Left hindlimb (tissue), 1 donor: ENCODE data around the gene GIMAP8.
"Not testable (repeated sequence)": the region's sequence is repeated elsewhere in the genome, so short reads cannot be mapped to it uniquely, and the experiment has no call there.

ENCODE experiments used
- DNase-seq: peaks from one replicate; pipeline ENCODE4 v3.0.0-alpha.2; 2018

The GIMAP8 gene

DNA sequence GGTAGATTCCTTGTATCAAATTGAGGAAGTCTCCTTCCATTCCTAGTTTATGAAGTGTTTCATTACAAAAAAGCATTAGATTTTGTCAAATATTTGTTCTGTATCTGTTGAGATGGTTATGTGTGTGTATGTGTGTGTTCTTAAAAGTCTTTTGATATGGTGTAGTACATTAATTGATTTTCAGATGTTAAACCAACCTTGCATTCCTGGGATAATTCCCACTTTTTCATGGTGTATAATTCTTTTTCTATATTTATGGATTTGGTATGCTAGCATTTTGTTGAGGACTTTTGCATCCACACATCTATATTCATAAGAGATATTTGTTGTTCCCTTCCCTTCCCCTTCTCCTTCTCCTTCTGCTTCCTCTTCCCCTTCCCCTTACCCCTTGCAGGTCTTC, 8.9 kb upstream of the GIMAP8 start:
- no peak for DNase-seq

DNA sequence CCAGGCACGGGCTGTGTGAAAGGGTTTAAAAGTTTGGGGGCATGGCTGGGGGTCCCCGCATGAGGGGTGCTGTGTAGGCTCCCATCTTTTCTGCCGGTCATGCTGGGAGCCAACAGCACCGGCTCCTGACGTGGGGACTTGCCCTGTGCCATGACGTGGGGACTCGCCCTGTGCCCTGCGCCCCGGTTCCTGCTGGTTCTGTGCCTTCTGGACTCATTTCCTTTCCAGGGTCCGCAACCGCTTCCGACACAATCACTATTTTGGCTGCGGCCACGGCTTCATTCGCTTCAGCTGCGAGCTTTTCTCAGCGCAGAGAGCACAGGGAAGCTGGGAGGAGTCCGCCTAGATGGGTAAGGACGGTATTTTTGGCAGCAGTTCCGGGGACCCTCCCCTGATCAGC, 7.6 kb upstream of the GIMAP8 start:
- no peak for DNase-seq

DNA sequence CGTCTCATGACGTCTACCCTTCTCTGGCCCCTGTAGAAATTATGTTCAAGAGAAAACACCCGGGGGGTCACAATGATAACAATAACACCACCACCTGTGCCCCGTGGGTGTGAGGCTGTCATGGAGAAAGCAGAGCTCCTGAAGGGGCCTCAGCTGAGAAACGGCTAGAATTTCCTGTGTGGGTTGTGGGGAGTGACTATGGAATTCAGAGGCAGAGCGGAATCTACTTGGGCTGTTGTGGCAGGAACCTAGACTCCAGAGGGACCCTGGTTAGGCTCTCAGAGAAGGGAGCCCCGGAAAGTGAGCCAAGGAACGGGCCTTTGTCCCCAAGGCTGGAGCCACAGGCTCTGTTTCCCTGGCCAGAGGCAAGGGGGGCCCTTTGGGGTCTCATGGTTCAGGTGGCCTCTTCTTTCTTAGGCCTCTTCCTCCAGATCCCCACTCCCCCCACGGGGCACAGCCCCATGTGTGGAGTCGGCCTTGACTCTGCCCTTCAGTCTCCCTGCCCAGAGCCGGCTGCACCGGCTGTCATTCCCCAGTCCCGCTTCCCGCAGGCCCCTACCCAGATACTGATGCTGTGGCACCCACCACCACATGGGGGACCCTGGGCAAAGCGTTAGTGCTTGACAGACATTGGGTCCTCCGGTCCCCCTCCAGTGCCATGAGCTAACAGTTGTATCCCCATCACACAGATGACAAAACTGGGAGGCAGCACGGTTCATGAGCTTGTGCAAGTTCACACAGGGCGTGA, 6.5 kb upstream of the GIMAP8 start:
- no peak for DNase-seq

DNA sequence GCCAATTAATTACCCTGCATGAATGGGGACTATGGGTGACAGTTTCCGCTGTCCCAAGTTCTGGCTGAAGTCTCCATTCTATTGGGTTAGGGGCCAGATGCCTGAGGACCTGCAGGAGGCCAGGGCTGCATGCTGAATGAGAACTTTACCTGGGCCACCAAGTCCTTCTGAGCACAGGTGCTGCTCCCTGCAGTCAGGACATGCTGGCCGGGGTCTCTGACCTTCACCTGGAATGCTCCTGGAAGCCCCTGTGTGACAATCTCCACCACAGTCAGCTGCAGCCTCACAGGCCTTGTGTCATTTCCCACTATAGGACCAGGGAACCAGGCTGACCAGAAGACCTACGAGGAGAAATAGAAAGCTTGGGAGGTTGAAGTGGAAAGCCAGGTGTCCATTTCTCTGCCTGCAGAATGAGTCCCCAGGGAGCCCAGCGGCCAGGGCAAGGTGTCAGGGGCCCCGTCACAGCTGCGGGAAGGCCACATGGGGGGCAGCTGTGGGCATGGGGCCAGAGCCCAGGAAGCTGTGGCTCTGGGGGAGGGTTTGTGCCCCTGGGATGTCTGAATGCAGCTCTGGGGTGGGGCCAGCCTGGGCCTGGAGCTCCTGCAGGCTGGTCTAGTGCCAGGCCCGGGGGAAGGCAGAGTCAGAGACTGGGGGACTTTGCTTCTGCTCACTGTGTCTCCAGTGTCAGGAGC, 5.6 kb upstream of the GIMAP8 start:
- no peak for DNase-seq

DNA sequence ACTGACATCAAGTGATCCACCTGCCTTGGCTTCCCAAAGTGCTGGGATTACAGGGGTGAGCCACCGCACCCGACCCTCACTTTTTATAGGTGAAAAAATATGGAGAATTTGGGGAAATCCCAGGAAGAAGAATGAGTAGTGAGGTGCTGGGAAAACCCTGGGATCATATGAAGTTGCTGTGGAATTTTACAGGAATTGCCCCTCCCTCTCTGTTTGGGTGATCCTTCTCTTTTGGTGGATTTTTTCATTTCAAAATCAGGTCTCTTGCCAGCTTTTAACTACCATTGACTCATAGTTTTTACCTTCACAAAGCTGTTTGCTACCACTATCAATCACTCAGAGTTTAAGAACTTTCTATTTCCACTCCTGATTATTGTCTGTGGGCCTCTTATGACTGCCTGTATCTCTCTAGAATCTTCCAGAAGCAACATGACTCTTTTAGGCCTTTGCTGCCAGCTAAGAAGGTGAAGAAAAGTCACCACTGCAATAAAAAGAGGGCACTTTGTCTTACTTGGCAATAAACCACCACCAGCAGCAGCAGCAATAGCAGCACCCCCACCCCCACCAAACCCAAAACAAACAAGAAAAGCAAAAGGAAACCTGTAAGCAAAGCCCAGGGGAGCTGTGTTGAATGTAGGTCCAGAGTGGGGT, 4.0 kb upstream of the GIMAP8 start:
- no peak for DNase-seq

DNA sequence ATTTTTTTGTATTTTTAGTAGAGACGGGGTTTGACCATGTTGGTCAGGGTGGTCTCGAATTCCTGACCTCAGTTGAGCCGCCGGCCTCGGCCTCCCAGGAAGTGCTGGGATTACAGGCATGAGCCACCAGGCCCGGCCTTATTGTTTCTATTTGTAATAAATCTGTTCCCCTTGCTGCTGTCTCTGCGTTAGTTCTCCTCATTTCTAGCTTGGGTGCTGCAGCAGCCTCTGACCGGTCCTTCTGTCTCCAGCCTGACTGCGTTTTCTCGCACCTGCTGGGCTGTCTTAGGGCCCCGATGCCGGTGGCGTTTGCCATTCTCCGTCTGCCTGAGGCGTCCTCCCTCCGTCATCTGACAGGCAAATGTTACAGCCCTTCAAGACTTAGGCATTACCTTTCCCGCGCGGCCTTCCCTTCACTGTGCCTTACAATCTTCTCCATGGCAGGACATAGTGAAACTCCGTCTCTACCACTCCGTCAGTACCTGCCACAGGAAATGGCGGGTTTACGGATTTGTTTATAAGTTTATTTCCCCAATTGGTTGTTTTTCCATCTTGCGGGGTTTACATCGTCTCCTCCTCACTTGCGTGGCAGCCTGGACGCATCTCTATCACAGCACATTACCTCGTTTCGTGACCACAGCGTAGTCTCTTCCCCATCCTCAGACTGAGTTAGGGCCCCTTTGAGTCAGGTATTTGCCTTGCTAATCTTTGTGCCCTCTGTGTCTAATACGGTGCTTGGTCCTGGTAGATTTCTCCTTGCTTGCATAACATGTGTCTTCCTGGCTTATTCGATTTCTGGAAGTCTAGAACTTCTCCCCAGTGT, 2.3 kb upstream of the GIMAP8 start:
- no peak for DNase-seq

DNA sequence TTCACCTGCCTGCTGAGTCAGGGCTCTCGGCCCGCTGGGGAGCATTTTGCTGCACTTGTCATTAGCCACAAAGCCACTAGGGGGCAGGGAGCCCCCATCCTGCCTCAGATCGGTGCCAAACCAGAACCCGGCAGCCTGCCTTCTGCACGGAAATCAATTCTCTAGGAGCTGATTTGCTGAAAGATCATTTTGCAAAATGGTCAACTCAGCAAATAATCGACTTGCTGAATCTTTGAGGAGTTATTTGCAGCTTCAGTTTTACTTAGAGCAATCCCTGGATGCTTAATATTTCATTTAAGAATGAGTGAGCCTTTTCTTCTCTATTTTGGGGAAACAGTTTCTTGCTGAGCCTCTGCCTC, 1.7 kb upstream of the GIMAP8 start:
- DNase-seq = peak; percentile 60

DNA sequence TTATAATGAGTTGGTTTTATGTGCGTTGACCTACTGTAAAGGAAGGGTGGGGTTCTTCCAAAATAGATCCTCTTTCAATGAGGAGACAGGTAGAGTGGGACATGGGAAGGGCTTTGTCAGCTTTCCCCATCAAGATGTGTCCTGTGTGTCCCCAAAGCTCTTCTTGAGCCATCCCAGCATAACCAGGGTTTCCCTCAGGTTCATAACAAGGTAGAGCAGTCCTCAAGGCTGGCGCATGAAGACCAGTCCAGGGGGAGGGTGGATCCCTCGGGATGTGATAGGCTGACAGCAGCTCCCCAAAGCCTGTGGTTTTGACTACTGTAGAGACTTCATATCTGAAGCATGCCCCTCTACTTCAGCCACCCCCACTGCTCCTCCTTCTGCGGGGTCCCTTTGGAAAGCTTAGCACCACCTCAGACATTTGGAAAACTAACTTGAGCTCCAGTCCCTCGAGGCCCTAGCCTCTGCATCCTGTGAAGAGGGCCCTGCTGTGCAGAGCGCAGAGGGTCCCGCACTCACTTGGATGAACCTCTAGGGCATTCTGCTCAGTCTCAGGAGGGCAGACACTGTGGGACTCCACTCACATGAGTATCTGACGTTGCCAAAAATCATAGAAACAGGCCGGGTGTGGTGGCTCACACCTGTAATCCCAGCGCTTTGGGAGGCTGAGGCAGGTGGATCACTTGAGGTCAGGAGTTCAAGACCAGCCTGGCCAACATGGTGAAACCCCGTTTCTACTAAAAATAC, 1.1 kb upstream of the GIMAP8 start:
- DNase-seq = no peak

DNA sequence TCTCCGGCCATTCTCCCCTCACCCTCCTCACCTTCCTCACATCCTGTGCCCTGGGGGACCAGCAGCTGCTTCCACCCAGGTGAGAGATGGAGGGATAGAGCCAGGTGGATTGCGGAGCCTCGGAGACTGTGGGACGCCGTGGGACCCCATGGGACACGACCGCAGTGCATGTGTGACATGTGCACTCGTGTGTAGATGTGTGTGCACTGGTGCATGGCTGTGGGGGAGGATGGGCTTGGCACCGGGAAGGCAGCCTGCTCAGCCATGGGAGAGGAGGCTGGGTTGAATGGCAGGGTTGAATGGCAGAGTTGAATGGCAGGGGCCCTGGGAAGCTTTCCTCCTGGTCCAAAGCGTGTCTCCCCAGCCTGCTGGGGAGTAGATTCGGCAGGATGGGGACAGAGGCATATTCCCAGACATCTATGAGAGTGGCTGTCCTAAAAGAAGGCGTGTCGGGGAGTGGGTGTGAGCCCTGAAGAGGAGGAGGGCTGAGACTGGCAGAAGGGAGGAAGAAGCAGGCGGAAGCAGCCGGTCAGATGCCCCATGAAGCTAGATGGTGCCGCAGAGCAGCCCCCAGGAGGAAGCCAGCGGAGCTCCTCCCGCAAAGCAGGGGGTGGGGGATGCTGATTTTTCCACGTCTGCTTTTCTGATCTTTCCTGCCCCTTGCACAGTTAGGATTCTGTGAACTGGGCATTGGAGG, 815 bp downstream of the GIMAP8 start:
- no peak for DNase-seq

DNA sequence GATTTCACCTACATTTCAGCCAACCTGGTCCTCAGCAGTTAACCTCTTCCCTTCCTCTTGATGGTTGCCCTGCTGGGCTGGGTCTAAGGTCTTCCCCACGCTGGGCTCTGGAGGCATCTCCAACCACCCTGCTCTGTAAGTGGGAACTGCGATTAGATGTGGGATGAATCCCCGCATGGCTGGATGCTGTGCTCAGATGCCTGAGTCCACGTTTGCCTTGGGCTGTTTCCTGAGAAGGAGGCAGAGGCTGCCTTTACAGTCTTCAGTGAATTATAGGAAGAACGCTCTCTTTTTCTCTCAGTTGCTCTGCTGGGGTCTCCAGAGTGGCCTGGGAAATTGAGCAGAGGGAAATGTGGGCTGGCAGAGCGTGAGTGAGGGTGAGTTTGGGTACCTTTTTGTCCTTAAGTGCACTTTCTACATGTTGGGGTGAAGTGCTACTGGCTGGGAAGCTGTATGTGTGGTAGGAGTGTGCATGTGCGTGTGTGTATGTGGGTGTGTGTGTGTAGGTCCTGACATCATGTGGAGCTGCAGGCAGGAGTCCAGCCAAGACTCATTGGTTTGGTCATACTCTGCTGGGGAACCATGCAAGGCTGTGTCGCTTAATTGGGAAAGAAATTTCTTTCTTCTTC, 1.5 kb downstream of the GIMAP8 start:
- no peak for DNase-seq

DNA sequence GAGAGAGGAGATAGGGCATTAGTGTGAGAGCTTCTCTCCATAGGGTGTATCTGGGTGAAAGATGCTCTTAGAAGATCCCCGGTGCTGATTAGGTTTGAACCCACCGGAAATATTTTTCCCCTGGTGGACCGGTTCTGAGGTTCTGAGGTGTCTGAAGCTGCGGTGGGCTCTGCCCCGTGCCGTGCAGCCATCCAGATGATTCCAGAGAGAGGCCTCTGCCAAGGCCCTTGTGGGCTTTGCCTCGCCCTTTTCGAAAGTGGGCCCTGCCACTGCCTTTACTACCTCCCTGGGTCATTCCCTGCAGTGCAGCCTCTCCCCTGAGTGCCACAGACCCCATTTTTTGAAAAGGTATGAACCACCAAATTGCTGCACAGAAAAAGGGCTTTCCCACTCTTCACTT, 2.8 kb downstream of the GIMAP8 start:
- no peak for DNase-seq

DNA sequence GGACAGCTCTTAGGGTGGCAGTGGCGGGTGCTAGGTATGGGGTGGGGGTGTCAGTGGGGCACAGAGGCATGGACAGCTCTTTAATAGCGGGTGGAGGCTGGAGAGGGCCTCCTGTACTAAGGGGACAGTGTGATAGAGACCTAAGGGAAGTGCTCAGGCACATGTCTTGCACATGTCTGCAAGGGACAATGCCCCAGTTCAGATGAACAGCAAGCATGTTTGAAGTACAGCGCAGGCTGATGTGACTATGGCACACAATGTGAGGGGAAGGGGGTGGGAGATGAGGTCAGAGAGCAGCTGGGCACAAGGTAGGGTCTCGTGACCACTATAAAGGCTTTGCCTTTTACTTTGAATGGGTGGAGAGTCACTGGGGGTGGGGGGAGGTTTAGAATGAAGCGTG, 3.5 kb downstream of the GIMAP8 start:
- DNase-seq = no peak

DNA sequence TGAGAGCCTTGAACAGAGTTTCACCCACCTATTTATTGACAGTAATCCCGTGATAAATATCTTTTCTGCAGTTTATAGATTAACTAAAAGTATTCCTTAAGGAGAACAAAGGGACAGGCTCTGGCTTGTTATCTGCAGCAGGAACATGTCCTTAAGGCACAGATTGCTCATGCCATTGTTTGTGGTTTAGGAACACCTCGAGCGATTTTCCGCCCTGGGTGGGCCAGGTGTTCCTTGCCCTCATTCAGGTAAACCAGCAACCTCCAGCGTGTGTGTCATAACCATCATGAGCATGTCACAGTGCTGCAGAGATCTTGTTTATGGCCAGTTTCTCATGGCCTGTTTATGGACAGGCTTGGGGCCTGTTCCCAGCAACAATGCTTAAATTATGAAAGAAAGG, 6.6 kb downstream of the GIMAP8 start:
- DNase-seq = not testable (repeated sequence)

DNA sequence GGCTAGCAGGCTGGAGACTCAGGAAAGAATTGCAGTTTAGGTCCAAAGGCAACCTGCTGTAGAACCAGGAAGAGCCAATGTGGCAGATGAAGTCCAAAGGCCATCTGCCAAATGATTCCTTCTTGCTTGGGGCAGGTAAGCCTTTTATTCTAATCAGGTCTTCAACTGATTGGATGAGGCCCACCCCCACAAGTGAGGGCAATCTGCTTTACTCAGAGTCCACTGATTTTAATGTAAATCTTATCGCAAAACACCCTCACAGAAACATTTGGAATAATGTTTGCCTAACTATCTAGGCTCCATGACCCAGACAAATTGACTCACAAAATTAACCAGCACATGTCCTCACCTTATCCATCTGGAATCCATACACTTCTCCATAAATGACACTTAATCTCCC, 7.8 kb downstream of the GIMAP8 start:
- no peak for DNase-seq

DNA sequence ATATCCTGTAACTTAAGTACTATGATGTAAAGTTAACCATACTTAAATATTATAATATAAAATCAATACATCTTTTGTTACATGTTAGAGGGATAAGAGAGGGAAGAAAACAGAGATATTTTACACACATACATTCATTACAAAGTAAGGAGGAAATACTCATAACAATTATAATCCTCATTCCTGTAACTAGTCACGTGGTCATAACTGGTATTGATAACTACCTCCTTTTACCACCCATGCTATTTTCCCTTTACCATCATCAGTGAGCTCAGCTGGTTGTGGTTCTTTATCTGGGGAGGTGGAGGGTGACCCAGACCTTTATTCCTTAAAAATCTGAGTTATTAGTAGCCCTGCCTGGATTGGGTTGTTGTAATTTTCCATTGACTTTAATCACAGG, 8.3 kb downstream of the GIMAP8 start:
- no peak for DNase-seq

DNA sequence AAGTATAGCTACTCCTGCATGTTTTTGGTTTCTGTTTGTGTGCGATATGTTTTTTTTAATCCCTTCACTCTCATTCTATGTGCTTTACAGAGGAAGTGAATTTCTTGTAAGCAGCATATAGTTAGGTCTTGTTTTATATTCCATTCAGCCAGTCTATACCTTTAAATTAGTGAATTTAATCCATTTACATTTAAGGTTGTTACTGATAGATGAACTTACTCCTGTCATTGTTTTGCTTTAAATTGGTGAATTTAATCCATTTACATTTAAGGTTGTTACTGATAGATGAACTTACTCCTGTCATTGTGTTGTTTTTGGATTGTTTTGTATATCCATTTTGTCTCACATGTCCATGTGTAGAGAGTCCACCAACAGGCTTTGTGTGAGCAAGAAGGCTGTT, 11.1 kb downstream of the GIMAP8 start:
- no peak for DNase-seq

DNA sequence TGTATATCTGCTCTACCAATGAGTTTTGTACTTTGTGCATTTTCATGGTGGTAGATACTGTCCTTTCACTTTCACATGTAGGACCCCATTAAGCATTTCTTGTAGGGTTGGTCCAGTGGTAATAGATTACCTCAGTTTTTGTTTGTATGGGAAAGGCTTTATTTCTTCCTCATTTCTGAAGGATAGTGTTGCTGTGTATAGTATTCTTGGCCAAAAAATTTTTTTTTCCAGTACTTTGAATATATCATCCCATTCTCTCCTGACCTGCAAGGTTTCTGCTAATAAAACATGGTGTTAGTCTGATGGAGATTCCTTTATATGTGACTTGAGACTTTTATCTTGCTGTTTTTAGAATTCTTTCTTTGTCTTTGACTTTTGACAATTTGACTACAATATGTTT, 12.0 kb downstream of the GIMAP8 start:
- DNase-seq = no peak

DNA sequence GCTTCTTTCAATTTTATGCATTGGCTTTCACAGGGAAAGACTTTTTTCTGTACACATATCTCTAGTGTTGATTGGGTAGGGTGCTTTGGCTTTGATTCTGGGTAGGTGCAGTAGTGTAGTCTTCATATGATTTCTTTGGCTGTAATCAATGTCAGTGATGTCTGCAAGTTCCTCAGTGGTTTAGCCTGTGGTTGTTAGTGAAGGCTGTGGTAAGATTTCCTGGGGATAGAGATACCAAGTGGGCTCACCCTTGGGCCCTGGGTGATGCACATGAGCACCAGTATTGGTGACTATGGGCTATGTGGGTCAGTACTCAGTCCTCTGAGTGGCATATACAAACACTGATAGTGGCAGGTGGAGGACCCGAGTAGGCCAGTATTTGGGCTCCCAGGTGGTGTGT, 13.0 kb downstream of the GIMAP8 start:
- DNase-seq = no peak

DNA sequence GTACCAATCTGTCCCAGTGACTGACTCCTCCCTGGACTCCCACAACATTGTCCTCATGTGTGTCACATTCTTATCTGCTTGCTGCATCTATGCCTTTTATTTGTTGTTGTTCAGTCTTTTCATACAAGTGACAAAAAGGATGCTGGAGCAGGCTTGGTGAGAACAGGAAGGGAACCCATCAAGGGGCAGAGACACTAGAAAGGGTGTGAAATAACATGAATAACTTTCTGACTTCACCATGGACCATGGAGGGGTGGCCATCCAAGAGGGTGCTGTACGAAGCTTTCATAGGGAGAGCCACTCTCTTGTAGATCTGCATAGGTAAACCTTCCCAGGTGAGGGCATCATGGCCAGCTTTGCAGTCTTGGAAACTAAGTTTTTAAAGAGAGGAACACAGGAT, 14.5 kb downstream of the GIMAP8 start:
- DNase-seq = no peak

DNA sequence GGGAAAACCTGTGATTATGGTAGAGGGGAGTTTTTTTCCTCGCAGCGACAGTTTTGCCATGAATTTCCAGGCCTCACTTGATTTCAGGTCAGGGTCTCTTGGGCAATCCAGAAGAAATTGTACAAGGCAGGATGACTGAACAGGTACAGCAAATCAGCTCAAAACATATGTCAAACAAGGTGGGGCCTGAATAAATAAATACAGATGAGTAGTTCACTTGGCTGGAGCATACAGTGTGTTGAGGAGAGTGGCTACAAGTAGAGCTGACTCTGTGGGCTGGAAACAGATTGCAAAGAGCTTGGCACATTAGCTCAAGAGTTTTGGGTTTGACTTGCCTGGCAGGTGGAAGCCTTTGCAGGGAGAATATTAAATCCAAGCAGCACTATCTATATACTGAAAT, 15.0 kb downstream of the GIMAP8 start:
- DNase-seq = no peak

DNA sequence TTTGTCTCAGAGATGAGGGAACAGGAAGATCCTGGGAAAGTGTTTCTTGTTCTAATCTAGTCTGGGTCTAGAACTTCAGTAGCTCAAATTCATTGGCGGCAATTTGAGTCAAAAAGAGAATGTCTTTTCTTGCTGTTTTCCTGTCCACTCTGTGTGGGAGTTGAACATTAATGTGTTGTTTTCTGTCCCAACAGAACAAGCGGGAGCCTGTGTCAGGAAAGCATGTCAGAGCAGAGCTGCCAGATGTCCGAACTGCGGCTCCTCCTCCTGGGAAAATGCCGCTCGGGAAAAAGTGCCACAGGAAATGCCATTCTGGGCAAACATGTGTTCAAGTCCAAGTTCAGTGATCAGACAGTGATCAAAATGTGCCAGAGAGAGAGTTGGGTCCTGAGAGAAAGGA, 16.0 kb downstream of the GIMAP8 start:
- no peak for DNase-seq

DNA sequence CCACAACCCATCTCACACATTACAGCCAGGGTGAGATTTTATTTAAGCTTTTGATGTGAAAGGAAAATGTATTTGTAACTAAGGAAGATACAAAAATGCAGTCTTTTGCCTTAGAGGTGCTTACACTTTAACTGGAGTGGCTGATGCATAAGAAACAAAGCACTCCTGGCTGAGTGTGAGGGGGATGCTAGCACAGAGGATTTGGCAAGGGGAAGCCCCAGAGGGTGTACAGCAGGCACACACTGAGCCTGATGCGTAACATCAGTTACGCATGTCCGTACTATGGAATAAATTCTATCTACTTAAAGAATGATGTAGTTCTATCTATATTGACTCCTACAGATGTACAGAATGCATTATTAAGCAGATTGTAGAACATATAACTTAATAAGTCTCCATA, 17.8 kb downstream of the GIMAP8 start:
- no peak for DNase-seq
